ENCODE data around the gene NTRK2.

NTRK2 gene

GRCh38 chr9:84903963-84904362 is 234.4 kb downstream of the NTRK2 start:
- Histone ChIP-seq H3K9me2 (replicated peaks; ENCODE audit: control insufficient read depth, low read length) (no peaks in the 10 kb centered on the region), H3K27ac (ENCODE audit: low read depth, low read length) (no peak overlapping the region), H3K4me3 (ENCODE audit: low read length) (no peak overlapping the region), H3K36me3 (ENCODE audit: control insufficient read depth, low read length) (no peaks in the 10 kb centered on the region), H3K4me2 (ENCODE audit: low read length) (no peak overlapping the region), H3K4me1 (ENCODE audit: control insufficient read depth, low read length) (no peaks in the 10 kb centered on the region), H3F3A (ENCODE audit: control insufficient read depth, insufficient read depth) (no peaks in the 10 kb centered on the region), H3K9me3 (ENCODE audit: control insufficient read depth, insufficient read depth, low read length) (no peaks in the 10 kb centered on the region), H3K27me3 (ENCODE audit: control insufficient read depth, low read length) (no peaks in the 10 kb centered on the region), H4K20me1 (ENCODE audit: control insufficient read depth, insufficient read depth, low read depth, low read length) (no peaks in the 10 kb centered on the region), H3K79me2 (ENCODE audit: control insufficient read depth, low read length) (no peaks in the 10 kb centered on the region)
- TF ChIP-seq CTCF (IDR thresholded peaks at IDR 0.05; ENCODE audit: low read depth, low read length, poor library complexity, severe bottlenecking) (no peak), EZH2phosphoT487 (IDR thresholded peaks at IDR 0.05; ENCODE audit: borderline replicate concordance, low read length) (no peak)

- no peak overlapping the region for H3K4me3 ChIP-seq (ENCODE audit: low read length)
- no peaks in the 10 kb centered on the region for H3K9me3 ChIP-seq (ENCODE audit: control insufficient read depth, insufficient read depth, low read length)
- H3F3A ChIP-seq (ENCODE audit: control insufficient read depth, insufficient read depth) = no peaks in the 10 kb centered on the region
- H3K27ac ChIP-seq (ENCODE audit: low read depth, low read length) = no peak overlapping the region
- H3K4me1 ChIP-seq (ENCODE audit: control insufficient read depth, low read length) = no peaks in the 10 kb centered on the region
- no peak for TF ChIP-seq EZH2phosphoT487 (IDR thresholded peaks at IDR 0.05; ENCODE audit: borderline replicate concordance, low read length)
- TF ChIP-seq CTCF (IDR thresholded peaks at IDR 0.05; ENCODE audit: low read depth, low read length, poor library complexity, severe bottlenecking) = no peak
- H3K36me3 ChIP-seq (ENCODE audit: control insufficient read depth, low read length) = no peaks in the 10 kb centered on the region
- no peaks in the 10 kb centered on the region for H3K27me3 ChIP-seq (ENCODE audit: control insufficient read depth, low read length)
- no peaks in the 10 kb centered on the region for H4K20me1 ChIP-seq (ENCODE audit: control insufficient read depth, insufficient read depth, low read depth, low read length)
- H3K4me2 ChIP-seq (ENCODE audit: low read length) = no peak overlapping the region
- H3K79me2 ChIP-seq (ENCODE audit: control insufficient read depth, low read length) = no peaks in the 10 kb centered on the region
- H3K9me2 ChIP-seq (replicated peaks; ENCODE audit: control insufficient read depth, low read length) = no peaks in the 10 kb centered on the region
These were observed 247.2 kb downstream of the NTRK2 start for GRCh38 chr9:84916769-84917168.

- no peaks in the 10 kb centered on the region for H3K79me2 ChIP-seq (ENCODE audit: control insufficient read depth, low read length)
- H3K9me3 ChIP-seq (ENCODE audit: control insufficient read depth, insufficient read depth, low read length) = no peaks in the 10 kb centered on the region
- H4K20me1 ChIP-seq (ENCODE audit: control insufficient read depth, insufficient read depth, low read depth, low read length) = no peaks in the 10 kb centered on the region
- H3K4me3 ChIP-seq (ENCODE audit: low read length) = no peak overlapping the region
- H3K4me1 ChIP-seq (ENCODE audit: control insufficient read depth, low read length) = no peaks in the 10 kb centered on the region
- H3K4me2 ChIP-seq (ENCODE audit: low read length) = no peak overlapping the region
- H3K36me3 ChIP-seq (ENCODE audit: control insufficient read depth, low read length) = no peaks in the 10 kb centered on the region
- no peaks in the 10 kb centered on the region for H3F3A ChIP-seq (ENCODE audit: control insufficient read depth, insufficient read depth)
- H3K9me2 ChIP-seq (replicated peaks; ENCODE audit: control insufficient read depth, low read length) = no peaks in the 10 kb centered on the region
- TF ChIP-seq CTCF (IDR thresholded peaks at IDR 0.05; ENCODE audit: low read depth, low read length, poor library complexity, severe bottlenecking) (no peak), EZH2phosphoT487 (IDR thresholded peaks at IDR 0.05; ENCODE audit: borderline replicate concordance, low read length) (no peak)
- no peak overlapping the region for H3K27ac ChIP-seq (ENCODE audit: low read depth, low read length)
- no peaks in the 10 kb centered on the region for H3K27me3 ChIP-seq (ENCODE audit: control insufficient read depth, low read length)
These were observed 248.0 kb downstream of the NTRK2 start for GRCh38 chr9:84917366-84918070.
